Forelimb muscle (tissue), 1 donor: Measurements from ENCODE around the gene FRMD1. TPM values are rescaled to one million over a fixed set of nuclear protein-coding genes. Genes with fewer than 3 reads are reported as not detected.

ENCODE experiments used
- DNase-seq: peaks from one replicate; pipeline ENCODE4 v3.0.0-alpha.2; 2013; ENCODE audit warnings: low read depth
- polyA plus RNA-seq: library from polyadenylated mRNA; unstranded; fragments of 120-200 nt; gene quantifications from one replicate; pipeline ENCODE4 v1.2.1, GENCODE V29; 2013; ENCODE audit not compliant: insufficient read length

Gene FRMD1
- polyA plus RNA-seq, 1 donor, result 0.24 TPM

DNA sequence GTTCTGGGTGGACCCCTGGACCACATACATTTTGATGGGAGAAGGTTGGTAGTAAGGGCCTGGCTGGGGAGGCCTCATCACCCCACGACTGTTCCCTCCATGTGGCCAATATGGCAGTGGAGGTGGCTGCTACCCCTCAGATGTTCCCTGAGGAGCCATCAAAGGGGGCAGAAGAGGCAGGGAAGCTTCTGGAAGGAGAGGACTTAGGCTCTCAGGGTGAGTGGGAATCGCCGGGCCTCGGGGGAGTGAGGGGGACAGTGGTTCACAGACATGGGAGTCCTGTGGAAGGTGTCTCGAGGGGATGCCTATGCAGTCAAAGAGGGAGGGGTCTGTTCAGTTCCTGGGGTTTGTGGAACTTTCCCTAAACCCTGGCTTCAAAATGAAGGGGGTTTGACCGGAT is 32.9 kb upstream of the FRMD1 start:
- DNase-seq, result no peak

DNA sequence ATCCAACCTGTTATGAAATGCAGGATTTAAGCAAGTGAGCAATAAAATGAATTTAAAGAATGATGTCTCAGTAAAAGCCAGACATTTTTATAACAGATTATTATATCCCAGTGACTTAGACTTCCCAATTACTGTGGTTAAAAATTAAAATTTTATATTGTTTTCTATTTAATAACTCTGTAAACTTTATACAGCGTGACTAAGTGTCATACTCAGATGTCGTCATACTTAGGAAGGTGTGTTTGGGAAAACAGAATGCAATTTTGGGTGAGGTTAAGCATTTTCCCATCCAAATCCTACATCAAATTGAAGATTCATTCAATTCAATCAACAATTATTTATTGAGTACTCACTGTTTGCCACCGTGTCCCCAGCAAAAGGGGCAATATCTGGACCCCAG is 31.4 kb upstream of the FRMD1 start:
- no peak for DNase-seq

DNA sequence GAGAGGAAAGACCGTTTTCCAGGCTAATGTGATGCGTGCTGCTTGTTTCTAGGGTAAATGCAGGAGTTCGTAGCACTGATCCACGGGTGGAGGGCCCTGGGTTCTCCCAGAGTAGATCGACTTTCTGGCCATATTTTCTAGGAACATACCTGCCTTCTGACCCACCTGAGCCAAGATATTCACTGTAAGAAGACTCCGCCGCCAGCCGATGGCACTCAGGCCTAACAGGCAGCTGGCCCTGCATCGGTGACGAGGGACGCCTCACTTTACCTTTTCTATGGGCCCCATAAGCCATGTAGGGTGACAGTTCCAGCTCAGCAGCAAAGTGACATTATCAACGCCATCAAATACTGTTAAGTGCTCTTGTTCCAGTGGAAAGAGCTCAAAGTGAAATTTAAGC is 30.2 kb upstream of the FRMD1 start:
- no peak for DNase-seq

DNA sequence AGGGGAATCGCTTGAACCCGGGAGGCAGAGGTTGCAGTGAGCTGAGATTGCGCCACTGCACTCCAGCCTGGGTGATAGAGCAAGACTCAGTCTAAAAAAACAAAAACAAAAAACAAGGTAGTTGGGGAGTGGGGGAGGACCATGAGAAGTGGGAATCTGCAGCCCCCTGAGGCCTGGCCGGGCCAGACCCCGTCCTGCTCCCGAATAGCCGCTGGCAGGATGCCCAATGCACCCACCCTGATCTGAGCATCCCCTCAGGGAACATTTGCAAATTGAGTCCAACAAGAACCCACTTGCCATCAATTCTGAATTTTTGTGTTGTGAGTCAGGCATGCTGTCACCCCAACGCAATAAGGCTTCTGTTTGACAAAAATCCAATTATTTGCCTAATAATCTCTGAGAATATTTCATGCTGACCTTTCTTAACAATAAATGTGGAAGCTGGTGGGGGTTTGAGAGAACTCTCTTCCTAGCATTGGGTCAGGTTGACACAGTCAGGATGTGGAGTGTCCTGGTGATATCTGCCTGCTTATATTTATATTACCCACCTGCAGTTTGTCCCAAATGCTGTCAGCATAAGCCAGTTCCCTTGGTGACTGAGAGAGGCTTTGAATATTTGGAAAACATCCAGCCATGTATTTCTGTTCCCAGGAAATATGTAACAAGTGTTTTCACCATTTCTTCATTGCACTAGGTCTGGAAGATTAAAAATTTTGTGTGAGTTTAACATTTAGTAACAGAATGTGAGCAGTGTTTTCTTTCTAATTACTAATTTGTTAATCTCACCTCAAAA is 28.4 kb upstream of the FRMD1 start:
- DNase-seq, result no peak

DNA sequence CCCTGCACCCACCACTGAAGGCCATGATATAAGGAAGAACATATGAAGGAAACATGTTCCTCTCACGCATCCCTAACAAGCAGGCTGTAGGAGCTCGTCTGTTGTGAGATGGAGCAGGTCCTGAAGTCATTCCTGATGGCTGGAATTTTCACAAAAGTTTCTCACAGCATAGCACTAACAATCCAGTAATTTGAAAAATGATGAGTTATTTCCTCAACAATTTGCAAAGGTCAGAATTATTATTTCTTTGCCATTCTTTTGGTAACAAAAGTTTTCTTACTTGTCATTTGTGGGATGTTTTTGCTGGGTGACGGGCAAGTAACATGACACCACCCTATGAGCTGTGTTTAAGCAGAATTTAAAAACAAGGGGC is 27.6 kb upstream of the FRMD1 start:
- no peak for DNase-seq

DNA sequence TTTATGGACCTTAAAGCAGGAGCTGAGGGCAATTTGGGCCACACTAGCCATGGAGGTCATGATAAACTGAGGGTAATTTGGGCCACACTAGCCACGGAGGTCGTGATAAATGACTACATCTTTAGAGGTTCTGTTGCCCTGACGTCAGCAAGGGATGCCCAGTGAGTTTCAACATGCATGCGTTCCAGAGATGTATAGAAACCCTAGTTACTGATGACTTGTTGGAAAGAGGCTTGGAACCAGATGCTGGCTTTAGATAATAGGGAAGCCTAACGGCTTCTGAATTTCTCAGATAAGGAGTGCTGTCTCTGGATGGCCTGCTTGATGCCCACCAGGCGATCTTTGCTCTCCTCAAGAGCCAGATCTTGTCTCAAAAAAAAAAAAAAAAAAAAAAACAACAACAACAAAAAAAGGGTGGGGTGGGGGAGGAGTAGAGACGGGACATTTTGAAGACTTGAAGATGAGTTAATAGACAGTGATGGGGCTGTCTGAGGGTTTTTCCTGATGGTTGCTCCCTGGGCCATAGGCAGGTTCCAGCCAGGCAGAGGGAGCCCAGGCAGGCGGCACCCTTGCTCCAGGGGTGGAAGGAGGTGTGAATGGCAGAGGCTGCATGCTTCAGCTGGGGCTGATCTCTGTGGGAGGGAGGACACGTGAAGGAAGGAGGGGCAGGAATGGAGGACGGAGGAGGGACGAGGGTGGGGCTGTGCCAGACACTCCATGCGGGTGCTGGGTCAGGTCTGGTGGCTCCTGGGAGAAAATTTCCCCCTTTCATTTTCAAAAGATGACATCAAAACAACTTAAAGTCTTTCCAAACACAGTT is 27.0 kb upstream of the FRMD1 start:
- DNase-seq, result no peak

DNA sequence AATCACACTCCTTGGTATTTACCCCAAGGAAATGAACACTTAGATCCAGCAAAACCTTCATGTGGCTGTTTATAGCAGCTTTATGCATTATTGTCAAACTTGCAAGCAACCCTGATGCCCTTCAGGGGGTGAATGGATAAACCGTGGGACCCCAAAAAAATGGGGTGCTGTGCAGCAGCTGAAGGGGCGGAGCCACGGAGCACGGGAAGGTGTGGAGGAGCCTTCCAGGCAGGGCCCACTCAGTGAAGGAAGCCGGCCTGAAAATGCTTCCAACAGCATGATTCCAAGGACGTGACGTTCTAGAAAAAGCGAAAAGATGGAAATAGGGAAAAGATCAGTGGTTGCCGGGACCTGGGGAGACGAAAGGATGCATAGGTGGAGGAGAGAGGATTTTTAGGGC is 25.6 kb upstream of the FRMD1 start:
- no peak for DNase-seq

DNA sequence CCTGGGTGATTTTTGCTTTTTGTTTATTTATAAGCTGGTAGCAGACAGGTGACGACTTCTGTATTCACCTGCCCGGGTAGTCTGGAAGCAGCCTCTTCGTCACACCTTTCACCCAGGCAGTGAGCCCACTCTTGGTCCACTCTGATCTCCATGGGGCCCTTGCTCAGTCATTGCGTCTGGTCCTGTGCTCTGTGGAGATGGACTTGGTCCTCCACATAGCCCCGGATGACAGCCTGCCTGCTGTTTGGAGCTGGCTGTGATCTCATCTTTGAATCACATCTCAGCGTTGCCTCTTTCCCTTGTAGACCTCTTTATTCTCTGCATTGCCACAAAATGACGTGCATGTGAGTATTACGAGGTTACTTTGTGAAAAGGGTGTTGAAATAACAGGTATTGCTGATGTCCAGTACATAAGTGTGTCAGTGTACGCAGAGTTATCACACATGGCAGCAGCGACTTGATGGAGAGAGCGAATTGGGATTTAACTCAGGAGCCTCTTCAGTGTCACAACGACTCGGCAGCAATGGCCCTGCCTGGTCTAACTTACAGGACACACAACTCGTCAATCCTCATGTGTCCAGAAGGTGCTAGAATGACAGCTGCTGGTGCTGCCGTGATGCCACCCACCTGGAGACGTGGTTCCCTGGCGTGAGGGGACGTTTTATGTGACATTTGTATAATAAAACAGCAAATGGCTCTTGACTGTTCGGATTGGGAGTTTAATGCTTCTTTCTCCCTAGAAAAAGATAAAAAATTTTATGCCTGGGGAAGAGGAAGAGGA is 24.2 kb upstream of the FRMD1 start:
- no peak for DNase-seq

DNA sequence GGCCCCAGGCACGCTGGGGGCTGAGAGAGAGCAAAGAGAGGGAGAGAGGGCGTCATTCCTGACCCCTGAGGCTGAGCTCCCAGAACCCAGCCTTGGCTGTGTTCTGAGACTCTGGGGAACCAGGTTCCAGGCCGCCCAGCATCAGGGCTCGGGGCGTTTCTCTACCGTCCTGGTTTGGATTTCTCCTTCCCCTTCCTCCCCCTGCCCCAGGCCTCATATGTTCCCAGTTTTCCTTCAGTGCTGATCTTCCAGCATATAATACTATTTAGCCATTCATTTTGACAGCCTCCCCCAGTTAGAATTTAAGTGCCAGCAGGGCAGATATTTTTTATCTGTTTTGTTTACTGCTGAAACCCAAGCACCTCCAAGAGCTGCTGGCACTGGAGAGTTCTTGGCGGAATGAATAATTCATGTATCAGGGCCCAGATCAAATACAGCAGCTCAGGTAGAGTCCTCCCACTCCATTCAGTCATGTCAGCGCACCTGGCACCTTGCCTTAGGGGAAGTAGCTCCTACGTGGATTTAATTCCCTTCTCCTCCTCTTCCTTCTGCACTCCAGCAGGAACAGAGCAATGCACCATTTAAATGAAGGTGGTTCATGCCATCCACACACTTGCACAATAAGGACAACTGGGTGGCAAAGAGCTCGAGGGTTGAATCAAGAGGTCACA is 23.4 kb upstream of the FRMD1 start:
- DNase-seq, result no peak

DNA sequence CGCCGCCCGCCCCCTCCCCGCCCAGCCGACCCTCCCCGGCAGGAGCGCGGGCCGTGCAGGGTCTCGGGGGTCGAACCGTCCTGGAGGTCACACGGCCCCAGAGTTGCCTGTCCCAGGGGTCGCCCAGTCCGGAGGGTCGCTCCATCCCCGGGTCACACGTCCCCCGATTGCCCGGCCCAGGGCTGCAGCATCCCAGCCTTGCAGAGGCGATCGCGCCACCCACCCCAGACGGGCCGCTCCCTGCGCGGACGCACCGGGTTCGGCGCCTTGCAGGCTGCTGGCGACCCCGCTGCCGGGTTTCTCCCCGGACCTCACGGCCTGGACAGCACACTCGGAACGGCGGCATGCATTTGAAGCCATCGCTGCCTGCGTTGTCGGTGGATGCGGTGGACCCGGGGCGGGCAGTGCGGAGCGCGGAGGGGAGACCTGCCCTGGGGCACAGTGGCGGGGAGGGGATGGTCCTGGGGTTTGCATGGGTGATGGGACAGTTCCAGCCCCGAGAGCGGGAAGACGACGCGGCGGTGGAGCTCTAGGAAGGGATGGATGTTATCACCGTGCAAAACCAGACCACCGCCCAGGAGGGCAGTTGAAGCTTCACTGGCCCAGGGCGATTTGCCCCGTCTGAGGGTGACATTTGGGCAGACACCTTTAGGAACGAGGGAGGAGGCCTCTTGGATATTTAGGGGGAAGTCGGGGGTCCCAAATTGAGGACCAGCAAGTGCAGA is 22.7 kb upstream of the FRMD1 start:
- no peak for DNase-seq

DNA sequence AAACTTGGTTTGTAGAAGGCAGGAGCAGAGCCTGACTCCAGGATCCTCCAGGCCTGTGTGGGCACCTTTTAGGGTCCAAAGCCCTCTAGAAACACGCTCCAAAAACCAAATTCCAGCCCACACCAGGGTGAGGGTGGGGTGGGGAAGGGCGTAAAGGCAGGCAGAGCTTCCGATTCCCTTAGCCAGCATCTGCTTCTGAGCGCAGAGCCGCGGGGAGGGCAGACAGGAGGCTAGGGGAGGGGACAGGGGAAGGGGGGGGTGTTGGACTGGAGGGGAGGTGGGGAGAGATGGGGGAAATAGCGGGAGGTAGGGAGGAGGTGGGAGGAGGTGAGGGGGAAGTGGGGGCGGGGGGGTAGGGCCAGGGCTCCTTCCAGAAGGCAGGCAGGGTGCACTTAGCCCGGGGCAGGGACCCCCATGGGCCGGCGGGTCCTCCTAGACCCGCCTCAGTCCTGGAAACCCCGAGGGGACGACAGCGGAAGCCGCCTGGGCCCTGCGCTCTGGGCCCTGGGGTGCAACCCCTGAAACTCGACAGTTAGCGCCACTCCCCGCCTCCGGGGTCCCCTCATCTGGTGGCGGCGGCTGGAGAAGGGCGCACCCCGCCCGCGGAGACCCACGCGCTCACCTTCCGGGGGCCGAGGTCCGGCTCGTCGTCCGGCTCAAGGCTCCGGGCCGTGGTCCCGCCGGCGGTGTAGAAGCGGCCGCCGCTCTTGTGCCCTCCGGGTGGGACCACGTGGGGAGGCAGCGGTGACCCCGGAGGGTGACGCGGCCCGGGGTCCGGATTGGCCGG is 22.0 kb upstream of the FRMD1 start:
- DNase-seq, result no peak

DNA sequence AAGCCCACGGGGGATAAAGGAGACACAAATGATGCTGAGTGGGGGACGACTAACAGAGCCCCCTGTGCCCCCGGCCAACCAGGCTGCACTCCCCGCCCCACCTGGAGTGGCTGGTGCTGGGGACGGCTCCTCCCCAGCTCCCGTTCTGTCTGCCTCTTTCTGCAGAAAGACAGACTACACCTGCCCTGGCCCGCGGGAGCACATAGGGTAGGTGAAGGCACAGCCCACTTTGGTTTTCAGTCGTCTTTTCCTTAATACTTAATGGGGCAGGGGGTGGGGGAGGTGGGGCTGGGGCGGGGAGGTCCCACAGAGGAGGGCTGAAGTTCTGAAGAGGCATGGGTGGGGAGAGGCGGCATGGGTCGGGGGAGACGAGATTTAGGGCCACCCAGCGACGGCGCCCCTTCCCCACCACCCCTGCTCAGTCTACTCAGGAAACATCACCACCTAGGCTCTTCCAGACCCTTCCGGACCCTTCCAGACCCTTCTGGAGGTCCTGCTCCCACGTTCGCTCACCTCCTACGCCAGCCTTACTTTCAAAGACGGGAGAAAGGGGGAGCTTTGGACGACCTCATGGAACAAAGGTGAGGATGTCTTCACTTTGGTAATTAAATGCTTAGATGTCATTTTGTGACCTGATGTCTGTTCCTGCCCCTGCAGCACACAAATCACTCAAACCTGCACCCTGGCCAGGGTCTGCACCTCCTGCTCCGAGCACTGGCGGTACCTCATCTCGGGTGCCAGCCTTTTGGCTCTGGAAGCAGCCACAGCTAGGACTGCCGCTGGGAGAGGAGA is 21.2 kb upstream of the FRMD1 start:
- DNase-seq, result no peak

DNA sequence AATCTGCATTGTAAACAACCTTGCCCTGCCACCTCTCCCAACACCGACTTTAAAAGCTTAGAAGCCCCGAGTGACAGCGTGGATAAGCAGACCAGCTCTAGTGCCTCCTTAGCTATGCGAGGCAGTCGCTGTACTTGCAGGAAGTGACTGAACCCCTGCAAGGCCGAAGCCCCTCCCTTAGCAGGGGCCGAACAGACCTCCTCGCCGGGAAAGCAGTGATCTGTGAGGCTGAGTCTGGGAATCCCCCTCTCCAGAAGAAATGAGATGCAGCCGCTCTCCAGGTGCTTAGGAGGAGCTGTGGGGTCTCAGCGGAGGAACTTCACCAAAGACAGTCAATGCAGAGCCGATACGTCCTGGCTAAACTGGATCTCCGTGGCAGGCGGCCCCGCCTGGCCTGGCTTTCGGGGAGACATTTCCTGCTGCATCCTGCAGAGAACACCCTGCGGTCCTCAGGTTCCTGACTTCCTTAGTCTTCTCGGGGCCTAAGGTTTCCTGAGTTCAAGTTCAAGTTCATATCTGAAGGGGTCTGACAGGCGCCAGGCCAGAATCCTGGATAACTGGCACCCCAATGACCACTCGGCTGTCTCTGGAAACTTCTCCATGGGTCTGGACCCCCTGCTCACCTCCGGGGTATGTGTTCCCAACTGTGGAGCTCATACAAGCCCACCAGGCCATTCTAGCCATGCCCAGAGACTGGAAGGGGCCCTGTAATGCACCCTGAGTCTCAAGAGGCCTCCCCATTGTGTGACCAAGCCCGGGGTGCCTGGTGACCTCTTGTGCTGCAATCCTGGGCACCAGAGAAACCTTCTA is 20.4 kb upstream of the FRMD1 start:
- no peak for DNase-seq

DNA sequence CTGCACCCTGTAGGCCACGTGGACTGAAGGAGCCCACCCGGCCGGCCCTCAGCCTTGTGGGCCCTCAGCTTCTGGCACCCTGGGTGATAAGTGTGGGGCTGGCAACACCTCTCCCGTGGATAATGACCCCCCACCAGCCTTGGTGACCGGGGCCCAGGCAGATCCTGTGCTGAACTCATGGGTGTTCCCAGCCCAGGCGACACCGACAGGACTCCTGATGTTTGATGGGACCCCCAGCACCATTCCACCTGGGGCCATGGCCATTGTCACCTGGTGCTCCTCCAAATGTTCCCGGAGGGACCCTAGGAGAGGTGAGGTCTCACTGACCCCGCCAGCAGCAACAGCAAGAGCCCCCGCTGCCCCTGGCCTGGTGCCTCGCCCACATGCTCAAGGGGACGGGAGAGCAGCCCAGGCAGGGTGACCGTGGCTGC is 19.4 kb upstream of the FRMD1 start:
- no peak for DNase-seq

DNA sequence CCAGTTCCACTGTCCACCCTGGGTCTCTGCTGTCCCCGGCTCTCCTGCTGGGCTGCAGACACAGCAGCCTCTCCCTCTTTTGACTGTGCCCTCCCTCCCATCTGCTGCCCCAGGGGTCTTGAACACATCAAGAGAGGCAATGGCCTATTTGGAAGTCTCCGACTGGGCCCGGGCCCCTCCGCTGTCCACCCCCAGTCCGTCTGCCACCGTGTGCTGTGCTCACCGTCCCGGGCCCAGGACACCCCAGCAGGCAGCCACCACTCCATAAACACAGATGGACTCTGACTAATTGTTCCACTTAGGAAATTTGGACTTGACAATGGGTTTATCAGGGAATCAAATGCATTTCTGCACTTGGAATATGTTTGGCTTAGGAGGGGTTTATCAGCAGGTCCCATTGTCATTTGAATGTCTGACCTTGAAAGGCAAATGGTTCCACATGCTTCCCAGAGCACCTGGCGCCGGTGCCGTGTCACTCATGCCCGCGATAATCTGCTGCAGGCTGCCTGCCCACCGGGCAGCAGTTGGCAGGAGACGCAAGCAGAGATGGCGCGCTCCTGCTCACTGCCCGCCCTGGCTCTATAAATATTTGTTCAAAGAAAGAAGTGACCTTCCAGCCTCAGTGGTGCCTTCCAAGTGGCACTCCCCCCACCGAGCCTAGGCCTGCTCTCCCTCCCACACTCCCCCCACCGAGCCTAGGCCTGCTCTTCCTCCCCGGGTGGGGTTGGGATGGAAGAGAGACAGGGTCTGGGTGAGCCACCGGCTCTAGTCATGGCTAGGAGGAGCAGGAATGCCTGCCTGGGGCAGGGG is 18.8 kb upstream of the FRMD1 start:
- DNase-seq, result no peak

DNA sequence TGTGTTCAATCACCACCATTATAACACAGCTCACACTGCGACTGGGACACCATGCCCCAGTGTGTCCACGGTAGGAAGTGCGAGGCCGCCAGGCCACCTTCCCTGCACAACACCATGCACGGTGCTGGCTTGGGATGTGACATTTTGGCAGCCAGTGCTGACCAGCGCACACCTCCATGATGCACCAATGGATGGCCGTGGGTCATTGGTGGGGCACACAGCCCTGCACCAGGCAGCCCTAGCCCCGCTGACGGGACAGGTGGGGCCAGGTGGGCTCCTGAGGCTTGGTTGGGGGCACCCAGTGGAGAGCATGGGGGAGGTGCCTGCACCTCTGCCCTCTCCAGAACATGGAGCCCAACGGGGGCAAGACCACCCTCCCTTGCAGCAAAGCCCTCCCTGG is 18.2 kb upstream of the FRMD1 start:
- DNase-seq, result no peak

DNA sequence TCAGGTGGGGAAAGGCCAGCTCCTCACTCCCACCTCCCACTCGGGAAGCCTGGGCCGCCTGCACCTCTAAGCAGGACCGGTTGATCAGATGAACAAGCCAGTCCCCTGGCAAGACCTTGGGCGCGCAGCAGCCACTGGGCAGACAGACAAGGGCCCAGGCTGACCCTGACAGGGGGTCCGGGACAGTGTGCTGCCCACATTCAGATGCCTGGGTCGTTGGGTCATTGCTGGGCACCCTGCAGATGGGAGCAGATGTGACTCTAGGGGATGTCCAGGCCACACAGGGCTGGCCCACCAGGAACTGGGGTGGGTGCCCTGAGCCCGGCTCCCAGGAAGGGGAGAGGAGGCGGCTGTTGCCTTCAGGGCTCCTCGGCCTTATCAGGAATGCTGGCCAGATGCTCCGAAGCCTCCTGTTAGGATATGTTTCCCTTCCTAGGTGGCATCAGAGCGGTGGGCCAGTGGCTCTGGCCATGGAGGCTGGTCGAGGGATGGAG is 17.3 kb upstream of the FRMD1 start:
- no peak for DNase-seq
